Right cardiac atrium (tissue), 5 donors: ENCODE data around the gene MYOD1. TPM values are rescaled to one million over a fixed set of nuclear protein-coding genes. Genes with fewer than 3 reads are reported as not detected.

Experiments used
- ATAC-seq, 2 donors: fragments of 200-7000 bp; cut with Tn5 transposase; one replicate each; pipeline versions ENCODE4 v1.8.0 to v1.9.1; 2020; ENCODE audit warnings: moderate library complexity in 2 of 2, mild to moderate bottlenecking in 1 of 2
- DNase-seq, 3 donors: peaks; one replicate each; pipeline ENCODE4 v3.0.0-alpha.2; 2020
- H3K27ac ChIP-seq: one replicate; pipeline ENCODE4 v1.5.1; 2013; ENCODE audit warnings: mild to moderate bottlenecking, low read length, control low read depth, moderate library complexity
- H3K27me3 ChIP-seq: one replicate; pipeline ENCODE4 v1.6.1; 2013; ENCODE audit not compliant: control insufficient read depth, insufficient read depth
- H3K4me1 ChIP-seq: one replicate; pipeline ENCODE4 v1.6.1; 2013; ENCODE audit warnings: low read length; ENCODE audit not compliant: control insufficient read depth, insufficient read depth
- H3K4me3 ChIP-seq: one replicate; pipeline ENCODE4 v1.5.1; 2013; ENCODE audit warnings: low read length, control low read depth
- H3K9me3 ChIP-seq: one replicate; pipeline ENCODE4 v1.6.1; 2013; ENCODE audit warnings: low read length; ENCODE audit not compliant: control insufficient read depth
- WGBS: extraction: QIAGEN DNeasy Blood & Tissue Kit; methylation state at CpG from one replicate; pipeline ENCODE4 v1.1.7; 2013; 5-methylcytosine and 5-hydroxymethylcytosine counted together
- intact Hi-C, 4 donors: fragments of 100-400 bp; cut with DNase I; formaldehyde crosslinking; loops; one replicate each; pipeline versions ENCODE4 v1.11.0 to v1.14.0; 2022 to 2023
- polyA plus RNA-seq: library from polyadenylated mRNA; stranded (reverse); fragments of 200-250 nt; gene quantifications from one replicate; pipeline ENCODE4 v1.2.3, GENCODE V29; 2013
- total RNA-seq, 4 donors: library from RNA; stranded (reverse); fragmentation: NEBNext Ultra II Directional; extraction: Animal tissue kit (Norgen Biotek cat#: 25700); gene quantifications; one replicate each; pipeline ENCODE4 v1.2.1, GENCODE V29; 2021
- donor health status: healthy with polysubstance abuse.
- donor health status: DM: no; HTN: yes; CAD: no.
- donor health status: DM: no; HTN: no; CAD: no.
- donor health status: DM: no; HTN: yes; CAD: no; lungs with severe emphysema.
- donor health status: DM: yes; HTN: yes; CAD: no.

MYOD1 gene
- total and polyA plus RNA-seq, 5 donors = not detected

GRCh38 chr11:17722000-17722643, 2.8 kb downstream of the MYOD1 start:
- intact Hi-C loops = loop anchor here in 3 of 4 donors (5.0 kb wide), 2 partner anchors 120 to 125 kb away; no protein-coding TSS in a partner anchor
- Histone ChIP-seq H3K27me3 (no peaks in the 10 kb centered on the region), H3K4me1 (no peaks in the 10 kb centered on the region), H3K9me3 (no peaks in the 10 kb centered on the region), H3K27ac (no peak overlapping the region), H3K4me3 (no peak overlapping the region)
- ATAC-seq (peak in 1 of 2 donors; percentile 10), DNase-seq (no peak)
- WGBS = 14% methylated on average over 25 of the region's 25 CpGs

GRCh38 chr11:17724020-17724908, 4.9 kb downstream of the MYOD1 start:
- Histone ChIP-seq H3K4me3 (no peak overlapping the region), H3K4me1 (no peaks in the 10 kb centered on the region), H3K27me3 (no peaks in the 10 kb centered on the region), H3K27ac (no peak overlapping the region), H3K9me3 (no peaks in the 10 kb centered on the region)
- intact Hi-C loops = loop anchor here in 3 of 4 donors (5.0 kb wide), 2 partner anchors 122 to 127 kb away; no protein-coding TSS in a partner anchor
- ATAC-seq = no peak
- WGBS = 71% methylated on average over 10 of the region's 10 CpGs
- DNase-seq = no peak

- 57% methylated on average over 2 of the region's 2 CpGs for WGBS
- Histone ChIP-seq H3K4me3 (no peak overlapping the region), H3K27ac (no peak overlapping the region), H3K27me3 (no peaks in the 10 kb centered on the region), H3K4me1 (no peaks in the 10 kb centered on the region), H3K9me3 (no peaks in the 10 kb centered on the region)
- ATAC-seq (no peak), DNase-seq (no peak)
- intact Hi-C loops = no loop called here
These were observed 5.8 kb downstream of the MYOD1 start for GRCh38 chr11:17725174-17725573.

GRCh38 chr11:17730137-17730536, 10.8 kb downstream of the MYOD1 start:
- peaks cover 4% of the 10 kb centered on the region for H3K4me1 ChIP-seq
- intact Hi-C loops = loop anchor here in 3 of 4 donors (2.0 to 5.0 kb wide), 3 partner anchors 247 to 251 kb away; no protein-coding TSS in a partner anchor
- no peak overlapping the region for H3K27ac ChIP-seq
- ATAC-seq = no peak
- 58% methylated on average over 2 of the region's 2 CpGs for WGBS
- no peak for DNase-seq
- no peaks in the 10 kb centered on the region for H3K27me3 ChIP-seq
- H3K4me3 ChIP-seq = no peak overlapping the region
- H3K9me3 ChIP-seq = no peaks in the 10 kb centered on the region

- no peaks in the 10 kb centered on the region for H3K27me3 ChIP-seq
These were observed 11.5 kb downstream of the MYOD1 start for GRCh38 chr11:17730608-17731462.

GRCh38 chr11:17733261-17733660, 13.9 kb downstream of the MYOD1 start:
- no peak overlapping the region for H3K27ac ChIP-seq
- DNase-seq (no peak), ATAC-seq (no peak)
- H3K27me3 ChIP-seq = no peaks in the 10 kb centered on the region
- WGBS = 80% methylated on average over 4 of the region's 4 CpGs
- H3K4me3 ChIP-seq = no peak overlapping the region
- peaks cover 4% of the 10 kb centered on the region for H3K4me1 ChIP-seq
- no peaks in the 10 kb centered on the region for H3K9me3 ChIP-seq
- intact Hi-C loops = loop anchor here in 1 of 4 donors (5.0 kb wide), 1 partner anchor 244 kb away; no protein-coding TSS in a partner anchor

More at GRCh38 chr11:17730608-17731462, 11.5 kb downstream of the MYOD1 start:
- H3K4me3 ChIP-seq = no peak overlapping the region
- H3K4me1 ChIP-seq = peaks cover 4% of the 10 kb centered on the region
- intact Hi-C loops = loop anchor here (1.0 to 5.0 kb wide), 4 partner anchors 246 to 250 kb away; no protein-coding TSS in a partner anchor
- peak; percentile 75 to 91 (median 89) for DNase-seq
- H3K9me3 ChIP-seq = no peaks in the 10 kb centered on the region
- H3K27ac ChIP-seq = no peak overlapping the region
- ATAC-seq = peak; percentile 80 to 86
- WGBS = 15% methylated on average over 9 of the region's 9 CpGs

GRCh38 chr11:17734418-17734911, 15.1 kb downstream of the MYOD1 start, which contains the start of gene KCNC1:
TSS of gene KCNC1 (plus strand) at chr11:17734781. CDS start at chr11:17736003, 1,222 bp downstream.
- Histone ChIP-seq H3K27ac (no peak within 1 kb of the TSS), H3K27me3 (no peaks in the 10 kb centered on the region), H3K4me3 (peak within 1 kb of the TSS; percentile 53), H3K9me3 (no peaks in the 10 kb centered on the region), H3K4me1 (peaks cover 4% of the 10 kb centered on the region)
- intact Hi-C loops = loop anchor here in 1 of 4 donors (5.0 kb wide), 1 partner anchor 243 kb away; no protein-coding TSS in a partner anchor
- peak in 2 of 3 donors; percentile 31 to 67 for DNase-seq
- peak; percentile 42 to 52 for ATAC-seq
- under 1% methylated on average over 66 of the region's 66 CpGs for WGBS

- ATAC-seq = peak; percentile 84 to 85
- peak overlapping the region; percentile 53 for H3K4me3 ChIP-seq
- no peaks in the 10 kb centered on the region for H3K9me3 ChIP-seq
- no peak overlapping the region for H3K27ac ChIP-seq
- DNase-seq = peak; percentile 75 to 91 (median 90)
- intact Hi-C loops = loop anchor here in 1 of 4 donors (5.0 kb wide), 1 partner anchor 242 kb away; no protein-coding TSS in a partner anchor
- H3K4me1 ChIP-seq = peaks cover 4% of the 10 kb centered on the region
- H3K27me3 ChIP-seq = no peaks in the 10 kb centered on the region
- 1% methylated on average over 73 of the region's 73 CpGs for WGBS
These were observed 15.8 kb downstream of the MYOD1 start for GRCh38 chr11:17734986-17735817.

GRCh38 chr11:17735818-17736578, 16.6 kb downstream of the MYOD1 start:
- no peak for ATAC-seq
- intact Hi-C loops = no loop called here
- H3K9me3 ChIP-seq = no peaks in the 10 kb centered on the region
- no peaks in the 10 kb centered on the region for H3K27me3 ChIP-seq
- peaks cover 4% of the 10 kb centered on the region for H3K4me1 ChIP-seq
- no peak overlapping the region for H3K27ac ChIP-seq
- 8% methylated on average over 102 of the region's 102 CpGs for WGBS
- H3K4me3 ChIP-seq = no peak overlapping the region
- no peak for DNase-seq
